Smooth muscle cell (in vitro differentiated cells): ENCODE measurements around the gene C12orf75. TPM values are rescaled to one million over a fixed set of nuclear protein-coding genes. Genes with fewer than 3 reads are reported as not detected.
A peak's percentile ranks its signal among the peaks of the same experiment; 100 is the strongest.

Experiments
- DNase-seq: peaks from one replicate; lab custom pipeline; 2025; ENCODE audit not compliant: unreplicated experiment; lab: John Stamatoyannopoulos, UW
- H2AFZ ChIP-seq: fragments of 200-600 bp; sonication (generic); 2 replicates; pipeline ENCODE4 v1.6.0; 2016; ENCODE audit warnings: antibody characterized with exemption, low read depth, mild to moderate bottlenecking
- H3F3A ChIP-seq: fragments of 200-600 bp; sonication (generic); 2 replicates; pipeline ENCODE4 v1.6.0; 2017; ENCODE audit warnings: antibody characterized with exemption, low read depth
- H3K27ac ChIP-seq: fragments of 200-600 bp; sonication (generic); 2 replicates; pipeline ENCODE4 v1.5.1; 2016; ENCODE audit warnings: low read depth, mild to moderate bottlenecking
- H3K27me3 ChIP-seq: fragments of 200-600 bp; sonication (generic); 2 replicates; pipeline ENCODE4 v1.6.1; 2016; ENCODE audit warnings: low read depth, mild to moderate bottlenecking
- H3K36me3 ChIP-seq: fragments of 200-600 bp; sonication (generic); 2 replicates; pipeline ENCODE4 v1.5.1; 2016; ENCODE audit warnings: low read depth
- H3K4me1 ChIP-seq: fragments of 200-600 bp; sonication (generic); 2 replicates; pipeline ENCODE4 v1.5.1; 2016; ENCODE audit warnings: low read depth
- H3K4me2 ChIP-seq: fragments of 200-600 bp; sonication (generic); 2 replicates; pipeline ENCODE4 v1.6.0; 2016; ENCODE audit warnings: mild to moderate bottlenecking
- H3K4me3 ChIP-seq: fragments of 200-600 bp; sonication (generic); 2 replicates; pipeline ENCODE4 v1.5.1; 2016; ENCODE audit warnings: mild to moderate bottlenecking
- H3K79me2 ChIP-seq: fragments of 200-600 bp; sonication (generic); 2 replicates; pipeline ENCODE4 v1.6.0; 2016; ENCODE audit warnings: low read depth, mild to moderate bottlenecking
- H3K9ac ChIP-seq: fragments of 200-600 bp; sonication (generic); 2 replicates; pipeline ENCODE4 v1.6.0; 2016; ENCODE audit warnings: low read depth
- H3K9me3 ChIP-seq: fragments of 200-600 bp; sonication (generic); replicated peaks from 2 replicates; pipeline ENCODE4 v1.5.1; 2016; ENCODE audit warnings: low read depth
- H4K20me1 ChIP-seq: fragments of 200-600 bp; sonication (generic); 2 replicates; pipeline ENCODE4 v1.6.0; 2016; ENCODE audit warnings: low read depth
- WGBS: methylation state at CpG from one replicate; pipeline ENCODE4 v1.1.7; 2016; ENCODE audit warnings: low lambda C conversion rate; 5-methylcytosine and 5-hydroxymethylcytosine counted together
- polyA plus RNA-seq: library from polyadenylated mRNA; unstranded; fragments of >200 nt; fragmentation: Nextera tagmentation; extraction: Ambion mirVana; gene quantifications from 2 replicates; pipeline ENCODE4 v1.2.1, GENCODE V29; 2016
- total RNA-seq: library from RNA; depleted of rRNA; stranded (reverse); fragments of >200 nt; gene quantifications from 2 replicates; pipeline ENCODE4 v1.2.3, GENCODE V29; 2014
- TF ChIP-seq, protein P1 (sequence below): fragments of 200-600 bp; sonication (generic); IDR thresholded peaks from 2 replicates; pipeline ENCODE4 v1.5.1; 2017; ENCODE audit warnings: borderline replicate concordance, mild to moderate bottlenecking, antibody characterized with exemption; ENCODE audit not compliant: insufficient read depth, poor library complexity, severe bottlenecking

C12orf75 gene
- total and polyA plus RNA-seq, 2 experiments from 2014 or later: 201 to 309 TPM

DNA sequence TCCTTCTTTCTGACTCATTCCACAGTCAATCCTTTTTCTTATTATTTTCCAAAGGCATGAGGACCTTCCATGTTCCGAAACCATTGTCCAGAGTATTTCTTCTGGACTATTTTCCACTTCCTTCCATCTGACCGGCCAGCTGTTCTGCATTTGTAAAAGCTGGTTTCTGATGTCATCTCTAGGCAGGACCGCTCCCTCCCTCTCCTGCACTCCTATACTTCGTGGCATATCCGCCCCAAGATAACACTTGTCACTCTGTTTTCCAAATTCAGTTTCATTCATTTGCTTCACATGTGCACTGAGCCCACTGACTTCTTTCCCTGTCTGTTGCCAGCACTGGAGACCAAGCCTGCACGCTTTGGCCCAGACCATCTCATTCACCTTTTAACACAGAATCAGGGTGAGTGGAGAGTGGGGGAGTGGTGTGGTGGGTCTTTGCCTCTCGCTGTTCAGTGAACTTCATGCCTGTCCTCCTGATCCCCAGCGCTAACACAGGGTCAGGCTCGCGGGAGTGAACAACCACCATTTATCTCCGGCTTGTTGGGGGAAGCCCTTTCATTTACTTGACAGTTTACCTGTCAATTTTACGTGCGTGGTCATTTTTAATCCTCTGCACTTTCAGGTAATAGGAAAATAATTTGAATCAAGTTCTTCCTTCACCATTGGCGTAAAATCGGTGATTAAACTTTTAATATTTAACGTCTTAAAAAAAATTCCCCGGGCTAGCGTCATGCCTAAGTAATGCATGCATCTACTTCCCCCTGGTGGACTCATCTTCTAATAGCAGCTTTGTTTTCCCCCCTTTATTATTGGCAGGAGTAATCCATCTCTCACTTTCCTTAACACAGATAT, 52.5 kb downstream of the C12orf75 start:
- Histone ChIP-seq H3K9me3 (no peaks in the 10 kb centered on the region), H3F3A (peaks cover 4% of the 10 kb centered on the region), H3K4me3 (peak overlapping the region; percentile 51), H3K36me3 (no peaks in the 10 kb centered on the region), H3K4me2 (peak overlapping the region; percentile 83), H3K4me1 (no peaks in the 10 kb centered on the region), H3K79me2 (no peaks in the 10 kb centered on the region), H2AFZ (no peak overlapping the region), H3K27ac (peak overlapping the region; percentile 66), H4K20me1 (no peaks in the 10 kb centered on the region), H3K27me3 (no peaks in the 10 kb centered on the region), H3K9ac (peak overlapping the region; percentile 46)
- 22% methylated on average over 18 of the region's 18 CpGs for WGBS
- TF ChIP-seq, protein P1, sequence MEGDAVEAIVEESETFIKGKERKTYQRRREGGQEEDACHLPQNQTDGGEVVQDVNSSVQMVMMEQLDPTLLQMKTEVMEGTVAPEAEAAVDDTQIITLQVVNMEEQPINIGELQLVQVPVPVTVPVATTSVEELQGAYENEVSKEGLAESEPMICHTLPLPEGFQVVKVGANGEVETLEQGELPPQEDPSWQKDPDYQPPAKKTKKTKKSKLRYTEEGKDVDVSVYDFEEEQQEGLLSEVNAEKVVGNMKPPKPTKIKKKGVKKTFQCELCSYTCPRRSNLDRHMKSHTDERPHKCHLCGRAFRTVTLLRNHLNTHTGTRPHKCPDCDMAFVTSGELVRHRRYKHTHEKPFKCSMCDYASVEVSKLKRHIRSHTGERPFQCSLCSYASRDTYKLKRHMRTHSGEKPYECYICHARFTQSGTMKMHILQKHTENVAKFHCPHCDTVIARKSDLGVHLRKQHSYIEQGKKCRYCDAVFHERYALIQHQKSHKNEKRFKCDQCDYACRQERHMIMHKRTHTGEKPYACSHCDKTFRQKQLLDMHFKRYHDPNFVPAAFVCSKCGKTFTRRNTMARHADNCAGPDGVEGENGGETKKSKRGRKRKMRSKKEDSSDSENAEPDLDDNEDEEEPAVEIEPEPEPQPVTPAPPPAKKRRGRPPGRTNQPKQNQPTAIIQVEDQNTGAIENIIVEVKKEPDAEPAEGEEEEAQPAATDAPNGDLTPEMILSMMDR: peak; percentile 78
- no peak for DNase-seq

DNA sequence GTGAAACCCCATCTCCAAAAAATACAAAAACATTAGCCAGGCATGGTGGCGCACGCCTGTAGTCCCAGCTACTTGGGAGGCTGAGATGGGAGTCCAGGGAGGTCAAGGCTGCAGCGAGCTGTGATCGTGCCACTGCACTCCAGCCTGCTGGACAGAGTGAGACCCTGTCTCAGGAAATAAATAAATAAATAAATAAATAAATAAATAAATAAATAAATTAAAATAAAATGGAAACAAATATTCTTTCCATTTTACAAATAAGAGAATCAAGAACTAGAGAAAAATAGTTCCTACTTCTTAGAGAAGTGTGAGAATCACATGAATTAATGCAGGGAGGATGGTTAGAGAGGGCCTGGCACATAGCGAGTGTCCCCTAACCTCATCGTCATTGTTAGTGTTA, 53.7 kb downstream of the C12orf75 start:
- H3F3A ChIP-seq: peaks cover 4% of the 10 kb centered on the region
- 97% methylated on average over 6 of the region's 6 CpGs for WGBS
- H3K4me2 ChIP-seq: no peak overlapping the region
- no peaks in the 10 kb centered on the region for H3K4me1 ChIP-seq
- H3K27ac ChIP-seq: no peak overlapping the region
- DNase-seq: no peak
- no peak overlapping the region for H3K9ac ChIP-seq
- no peak overlapping the region for H3K4me3 ChIP-seq
- H3K27me3 ChIP-seq: no peaks in the 10 kb centered on the region
- no peaks in the 10 kb centered on the region for H3K79me2 ChIP-seq
- TF ChIP-seq, protein P1: no peak
- no peak overlapping the region for H2AFZ ChIP-seq
- no peaks in the 10 kb centered on the region for H3K9me3 ChIP-seq
- H3K36me3 ChIP-seq: no peaks in the 10 kb centered on the region
- H4K20me1 ChIP-seq: no peaks in the 10 kb centered on the region

DNA sequence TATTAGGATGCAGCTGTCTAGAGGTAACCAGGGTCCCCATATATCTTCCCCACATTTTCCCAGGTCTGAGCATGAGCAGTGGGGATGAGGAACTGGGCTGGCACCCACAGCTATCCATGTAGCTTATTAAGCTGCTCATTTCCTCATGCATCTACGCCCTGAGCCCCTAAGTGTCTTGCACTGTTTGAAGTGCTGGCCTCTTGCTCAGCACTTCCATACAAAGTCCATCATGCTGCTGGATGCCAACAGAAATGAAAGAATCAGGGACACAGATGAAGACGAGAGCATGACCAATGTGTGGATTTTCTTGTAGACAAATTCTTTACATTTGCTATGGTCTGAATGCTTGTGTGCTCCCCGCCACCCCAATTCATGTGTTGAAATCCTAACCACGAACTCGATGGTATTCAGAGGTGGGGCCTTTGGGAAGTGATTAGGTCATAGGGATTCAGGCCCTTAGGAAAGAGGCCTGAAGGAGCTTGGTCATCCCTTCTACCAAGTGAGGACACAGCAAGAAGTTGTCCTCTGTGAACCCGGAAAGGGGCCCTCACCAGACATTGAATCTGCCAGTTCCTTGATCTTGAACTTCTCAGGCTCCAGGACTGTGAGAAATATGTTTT, 54.5 kb downstream of the C12orf75 start:
- Histone ChIP-seq H3K79me2 (no peaks in the 10 kb centered on the region), H3K27me3 (no peaks in the 10 kb centered on the region), H3K4me1 (no peaks in the 10 kb centered on the region), H3K36me3 (no peaks in the 10 kb centered on the region), H3K4me3 (no peak overlapping the region), H4K20me1 (no peaks in the 10 kb centered on the region), H3K4me2 (no peak overlapping the region), H3K9ac (no peak overlapping the region), H3K27ac (no peak overlapping the region), H3F3A (peaks cover 4% of the 10 kb centered on the region), H3K9me3 (no peaks in the 10 kb centered on the region), H2AFZ (no peak overlapping the region)
- TF ChIP-seq, protein P1: no peak
- 79% methylated on average over 6 of the region's 6 CpGs for WGBS
- no peak for DNase-seq
